ENCODE results near the gene NONO.
"Not testable (repeated sequence)": the region's sequence is repeated elsewhere in the genome, so short reads cannot be mapped to it uniquely, and the experiment has no call there.

The NONO gene

GRCh38 chrX:71320126-71320525 lies 36.7 kb downstream of the NONO start:
- no peak overlapping the region for H2AK5ac ChIP-seq (ENCODE audit: low read length)
- H2BK5ac ChIP-seq (ENCODE audit: low read length), result no peak overlapping the region
- no peak overlapping the region for H3K23ac ChIP-seq (ENCODE audit: low read length)
- WGBS (ENCODE audit: extremely low coverage, insufficient coverage, low lambda C conversion rate), result no CpG with 5 or more reads among the region's 1 CpG
- H4K5ac ChIP-seq (ENCODE audit: low read length), result no peak overlapping the region
- no peak overlapping the region for H2BK120ac ChIP-seq (ENCODE audit: low read depth, low read length)
- no peak overlapping the region for H3K27ac ChIP-seq (ENCODE audit: low read depth, low read length)
- no peaks in the 10 kb centered on the region for H3K79me2 ChIP-seq (ENCODE audit: control insufficient read depth, insufficient read depth, low read length)
- H3K4me1 ChIP-seq (ENCODE audit: control insufficient read depth, low read depth, low read length), result no peaks in the 10 kb centered on the region
- DNase-seq, result no peak
- H3K4ac ChIP-seq (ENCODE audit: low read depth, low read length), result no peak overlapping the region
- no peak overlapping the region for H2BK15ac ChIP-seq (replicated peaks; ENCODE audit: low read depth)
- no peak overlapping the region for H3K56ac ChIP-seq (ENCODE audit: low read length)
- H3K4me2 ChIP-seq (ENCODE audit: low read length), result no peak overlapping the region
- H4K8ac ChIP-seq (ENCODE audit: low read depth, low read length), result no peak overlapping the region
- no peak overlapping the region for H3K18ac ChIP-seq (ENCODE audit: low read length)
- H3K36me3 ChIP-seq (ENCODE audit: control insufficient read depth, insufficient read depth, low read length), result no peaks in the 10 kb centered on the region
- no peak overlapping the region for H3K9ac ChIP-seq (ENCODE audit: low read length)
- no peaks in the 10 kb centered on the region for H3K27me3 ChIP-seq (ENCODE audit: insufficient read depth, low read length, poor library complexity)
- H3K4me3 ChIP-seq (ENCODE audit: low read length), result no peak overlapping the region
- no peaks in the 10 kb centered on the region for H3K79me1 ChIP-seq (ENCODE audit: low read length)

GRCh38 chrX:71321731-71322130 lies 38.3 kb downstream of the NONO start:
- Histone ChIP-seq H3K23ac (ENCODE audit: low read length) (no peak overlapping the region), H2BK15ac (replicated peaks; ENCODE audit: low read depth) (no peak overlapping the region), H2BK120ac (ENCODE audit: low read depth, low read length) (no peak overlapping the region), H3K18ac (ENCODE audit: low read length) (no peak overlapping the region), H3K56ac (ENCODE audit: low read length) (no peak overlapping the region), H3K4me1 (ENCODE audit: control insufficient read depth, low read depth, low read length) (no peaks in the 10 kb centered on the region), H3K4ac (ENCODE audit: low read depth, low read length) (no peak overlapping the region), H3K4me3 (ENCODE audit: low read length) (no peak overlapping the region), H3K4me2 (ENCODE audit: low read length) (no peak overlapping the region), H2AK5ac (ENCODE audit: low read length) (no peak overlapping the region), H3K27me3 (ENCODE audit: insufficient read depth, low read length, poor library complexity) (no peaks in the 10 kb centered on the region), H4K5ac (ENCODE audit: low read length) (no peak overlapping the region), H3K9ac (ENCODE audit: low read length) (no peak overlapping the region), H4K8ac (ENCODE audit: low read depth, low read length) (no peak overlapping the region), H3K36me3 (ENCODE audit: control insufficient read depth, insufficient read depth, low read length) (no peaks in the 10 kb centered on the region), H3K27ac (ENCODE audit: low read depth, low read length) (no peak overlapping the region), H3K79me2 (ENCODE audit: control insufficient read depth, insufficient read depth, low read length) (no peaks in the 10 kb centered on the region), H3K79me1 (ENCODE audit: low read length) (no peaks in the 10 kb centered on the region), H2BK5ac (ENCODE audit: low read length) (no peak overlapping the region)
- DNase-seq, result no peak
- no CpG with 5 or more reads among the region's 1 CpG for WGBS (ENCODE audit: extremely low coverage, insufficient coverage, low lambda C conversion rate)

GRCh38 chrX:71324452-71324851 lies 41.0 kb downstream of the NONO start:
- not testable (repeated sequence) for H2BK5ac ChIP-seq (ENCODE audit: low read length); H3K9ac ChIP-seq (ENCODE audit: low read length); H3K4me2 ChIP-seq (ENCODE audit: low read length); H3K36me3 ChIP-seq (ENCODE audit: control insufficient read depth, insufficient read depth, low read length); H3K79me2 ChIP-seq (ENCODE audit: control insufficient read depth, insufficient read depth, low read length); H2BK120ac ChIP-seq (ENCODE audit: low read depth, low read length); H3K27me3 ChIP-seq (ENCODE audit: insufficient read depth, low read length, poor library complexity); H2BK15ac ChIP-seq (replicated peaks; ENCODE audit: low read depth); H4K5ac ChIP-seq (ENCODE audit: low read length); DNase-seq; H3K18ac ChIP-seq (ENCODE audit: low read length); H3K27ac ChIP-seq (ENCODE audit: low read depth, low read length); H3K23ac ChIP-seq (ENCODE audit: low read length); H3K4me3 ChIP-seq (ENCODE audit: low read length); H2AK5ac ChIP-seq (ENCODE audit: low read length); H3K56ac ChIP-seq (ENCODE audit: low read length); H3K79me1 ChIP-seq (ENCODE audit: low read length); H4K8ac ChIP-seq (ENCODE audit: low read depth, low read length); H3K4ac ChIP-seq (ENCODE audit: low read depth, low read length); H3K4me1 ChIP-seq (ENCODE audit: control insufficient read depth, low read depth, low read length)
- WGBS (ENCODE audit: extremely low coverage, insufficient coverage, low lambda C conversion rate), result no CpG with 5 or more reads among the region's 11 CpGs

GRCh38 chrX:71326394-71326793 lies 43.0 kb downstream of the NONO start:
- DNase-seq, result no peak
- no peak overlapping the region for H4K8ac ChIP-seq (ENCODE audit: low read depth, low read length)
- no peak overlapping the region for H2BK120ac ChIP-seq (ENCODE audit: low read depth, low read length)

GRCh38 chrX:71349151-71349665 lies 65.8 kb downstream of the NONO start:
- H2BK120ac ChIP-seq (ENCODE audit: low read depth, low read length); H3K56ac ChIP-seq (ENCODE audit: low read length); H3K27ac ChIP-seq (ENCODE audit: low read depth, low read length); H2BK15ac ChIP-seq (replicated peaks; ENCODE audit: low read depth); H3K9ac ChIP-seq (ENCODE audit: low read length); H3K27me3 ChIP-seq (ENCODE audit: insufficient read depth, low read length, poor library complexity); H2BK5ac ChIP-seq (ENCODE audit: low read length); DNase-seq; H3K79me1 ChIP-seq (ENCODE audit: low read length); H3K4me3 ChIP-seq (ENCODE audit: low read length); H3K4me1 ChIP-seq (ENCODE audit: control insufficient read depth, low read depth, low read length); H2AK5ac ChIP-seq (ENCODE audit: low read length); H3K4ac ChIP-seq (ENCODE audit: low read depth, low read length); H3K18ac ChIP-seq (ENCODE audit: low read length); H3K23ac ChIP-seq (ENCODE audit: low read length); H3K36me3 ChIP-seq (ENCODE audit: control insufficient read depth, insufficient read depth, low read length); H3K79me2 ChIP-seq (ENCODE audit: control insufficient read depth, insufficient read depth, low read length); H4K5ac ChIP-seq (ENCODE audit: low read length); H3K4me2 ChIP-seq (ENCODE audit: low read length); H4K8ac ChIP-seq (ENCODE audit: low read depth, low read length): not testable (repeated sequence)
- WGBS (ENCODE audit: extremely low coverage, insufficient coverage, low lambda C conversion rate), result no CpG with 5 or more reads among the region's 5 CpGs

More at GRCh38 chrX:71326394-71326793, 43.0 kb downstream of the NONO start:
- Histone ChIP-seq H3K4ac (ENCODE audit: low read depth, low read length) (no peak overlapping the region), H3K9ac (ENCODE audit: low read length) (no peak overlapping the region), H3K36me3 (ENCODE audit: control insufficient read depth, insufficient read depth, low read length) (no peaks in the 10 kb centered on the region), H3K4me1 (ENCODE audit: control insufficient read depth, low read depth, low read length) (no peaks in the 10 kb centered on the region), H3K4me2 (ENCODE audit: low read length) (no peak overlapping the region), H3K27ac (ENCODE audit: low read depth, low read length) (no peak overlapping the region), H3K27me3 (ENCODE audit: insufficient read depth, low read length, poor library complexity) (no peaks in the 10 kb centered on the region), H4K5ac (ENCODE audit: low read length) (no peak overlapping the region), H3K18ac (ENCODE audit: low read length) (no peak overlapping the region), H2BK5ac (ENCODE audit: low read length) (no peak overlapping the region), H3K23ac (ENCODE audit: low read length) (no peak overlapping the region), H2BK15ac (replicated peaks; ENCODE audit: low read depth) (no peak overlapping the region), H3K56ac (ENCODE audit: low read length) (no peak overlapping the region), H2AK5ac (ENCODE audit: low read length) (no peak overlapping the region), H3K79me2 (ENCODE audit: control insufficient read depth, insufficient read depth, low read length) (no peaks in the 10 kb centered on the region), H3K79me1 (ENCODE audit: low read length) (no peaks in the 10 kb centered on the region), H3K4me3 (ENCODE audit: low read length) (no peak overlapping the region)
- no CpG with 5 or more reads among the region's 3 CpGs for WGBS (ENCODE audit: extremely low coverage, insufficient coverage, low lambda C conversion rate)

GRCh38 chrX:71349867-71350266 lies 66.4 kb downstream of the NONO start:
- not testable (repeated sequence) for DNase-seq; H3K4ac ChIP-seq (ENCODE audit: low read depth, low read length); H2BK15ac ChIP-seq (replicated peaks; ENCODE audit: low read depth); H3K27ac ChIP-seq (ENCODE audit: low read depth, low read length); H3K36me3 ChIP-seq (ENCODE audit: control insufficient read depth, insufficient read depth, low read length); H3K27me3 ChIP-seq (ENCODE audit: insufficient read depth, low read length, poor library complexity); H3K79me1 ChIP-seq (ENCODE audit: low read length); H2AK5ac ChIP-seq (ENCODE audit: low read length); H4K5ac ChIP-seq (ENCODE audit: low read length); H3K4me3 ChIP-seq (ENCODE audit: low read length); H4K8ac ChIP-seq (ENCODE audit: low read depth, low read length); H3K23ac ChIP-seq (ENCODE audit: low read length); H3K56ac ChIP-seq (ENCODE audit: low read length); H3K18ac ChIP-seq (ENCODE audit: low read length); H2BK120ac ChIP-seq (ENCODE audit: low read depth, low read length); H3K79me2 ChIP-seq (ENCODE audit: control insufficient read depth, insufficient read depth, low read length); H3K4me1 ChIP-seq (ENCODE audit: control insufficient read depth, low read depth, low read length); H2BK5ac ChIP-seq (ENCODE audit: low read length); H3K4me2 ChIP-seq (ENCODE audit: low read length); H3K9ac ChIP-seq (ENCODE audit: low read length)
- no CpG with 5 or more reads among the region's 6 CpGs for WGBS (ENCODE audit: extremely low coverage, insufficient coverage, low lambda C conversion rate)
